CD4-positive, alpha-beta T cell (primary cell): ENCODE data around the gene IFT74. TPM values are rescaled to one million over a fixed set of nuclear protein-coding genes. Genes with fewer than 3 reads are reported as not detected.

Experiments used
- ATAC-seq: fragments of 200-7000 bp; cut with Tn5 transposase; one replicate; pipeline ENCODE4 v1.10.0; 2022; ENCODE audit warnings: mild to moderate bottlenecking; ENCODE audit not compliant: poor library complexity
- CTCF ChIA-PET: fragments of 350-600 bp; sonication (Branson Sonifier 250); formaldehyde crosslinking; loops from one replicate; lab custom pipeline; 2021; ENCODE audit warnings: antibody characterized with exemption, inconsistent platforms; lab: Charles Lee
- POLR2A ChIA-PET: fragments of 350-600 bp; sonication (Branson Sonifier 250); formaldehyde crosslinking; loops from one replicate; lab custom pipeline; 2021; ENCODE audit warnings: antibody characterized with exemption, inconsistent platforms; lab: Charles Lee
- DNase-seq, 14 experiments: peaks; one replicate each; pipeline ENCODE4 v3.0.0-alpha.2; 2013 to 2020; ENCODE audit warnings: mixed read lengths in 2 of 14
- H3K27ac ChIP-seq, 2 donors: one replicate each; pipeline versions ENCODE4 v1.5.1 to v1.7.0; 2013; ENCODE audit warnings: low read length in 2 of 2, low read depth in 1 of 2, mild to moderate bottlenecking in 1 of 2
- H3K27me3 ChIP-seq, 2 experiments: 1 replicate in 1 of 2; 2 replicates in 1 of 2; pipeline versions ENCODE4 v1.6.1 to v1.7.0; 2013; ENCODE audit warnings: low read length in 2 of 2, control low read depth in 1 of 2, mild to moderate bottlenecking in 1 of 2, moderate library complexity in 1 of 2; ENCODE audit not compliant: insufficient read depth in 2 of 2, control insufficient read depth in 1 of 2
- H3K36me3 ChIP-seq: one replicate; pipeline ENCODE4 v1.6.1; 2013; ENCODE audit warnings: low read length, control low read depth; ENCODE audit not compliant: insufficient read depth
- H3K4me1 ChIP-seq: one replicate; pipeline ENCODE4 v1.6.1; 2013; ENCODE audit warnings: low read length, control low read depth; ENCODE audit not compliant: insufficient read depth
- H3K4me3 ChIP-seq: one replicate; pipeline ENCODE4 v1.5.1; 2013; ENCODE audit warnings: mild to moderate bottlenecking, low read length, moderate library complexity
- H3K9me3 ChIP-seq, 2 experiments: 1 replicate in 1 of 2; 2 replicates in 1 of 2; pipeline versions ENCODE4 v1.6.1 to v1.7.0; 2013; ENCODE audit warnings: low read length in 2 of 2, mild to moderate bottlenecking in 2 of 2, control low read depth in 1 of 2, moderate library complexity in 1 of 2; ENCODE audit not compliant: control insufficient read depth in 1 of 2, insufficient read depth in 1 of 2
- H3K27ac Mint-ChIP-seq: one replicate; pipeline ENCODE4 v1.8.0; 2020; ENCODE audit warnings: mixed read lengths
- H3K27me3 Mint-ChIP-seq: one replicate; pipeline ENCODE4 v1.8.0; 2021; ENCODE audit warnings: mixed read lengths
- H3K36me3 Mint-ChIP-seq: one replicate; pipeline ENCODE4 v1.8.0; 2021; ENCODE audit warnings: low read depth, mixed read lengths
- H3K4me1 Mint-ChIP-seq: one replicate; pipeline ENCODE4 v1.8.0; 2021; ENCODE audit warnings: low read depth, mixed read lengths
- H3K4me3 Mint-ChIP-seq: one replicate; pipeline ENCODE4 v1.8.0; 2020; ENCODE audit warnings: mild to moderate bottlenecking, mixed read lengths
- H3K9me3 Mint-ChIP-seq: one replicate; pipeline ENCODE4 v1.8.0; 2020; ENCODE audit warnings: mixed read lengths
- intact Hi-C, 2 experiments: fragments of 100-400 bp; cut with DNase I in 1 of 2; cut with micrococcal nuclease in 1 of 2; formaldehyde crosslinking; loops; one replicate each; pipeline versions ENCODE4 v1.15.1 to v1.9.0; 2023 to 2025; cut with DNase I, micrococcal nuclease
- polyA plus RNA-seq, 2 donors: library from polyadenylated mRNA; unstranded; fragments of 120-200 nt; gene quantifications; one replicate each; pipeline ENCODE4 v1.2.1, GENCODE V29; 2013
- total RNA-seq, 174 experiments: library from RNA in 2 of 174; stranded (reverse) in 2 of 174; gene quantifications; one replicate each; pipeline ENCODE4 v1.2.3 and lab custom pipeline; 2021 to 2026
- TF ChIP-seq, protein P1 (sequence below): fragments of 200-600 bp; IDR thresholded peaks from one replicate; pipeline ENCODE4 v1.8.0; 2022; ENCODE audit warnings: antibody characterized with exemption, mild to moderate bottlenecking

Gene IFT74
- total RNA-seq (1 to 10 TPM; 7.3 to 7.7 TPM), total RNA-seq (lab: John Stamatoyannopoulos, UW) (4.4 to 26.7 (median 18.0) reads per million in 172 experiments)
- polyA plus RNA-seq (2013, experiment 1 of 2) = 7.9 TPM
- 9.9 TPM for polyA plus RNA-seq (2013, experiment 2 of 2)

DNA sequence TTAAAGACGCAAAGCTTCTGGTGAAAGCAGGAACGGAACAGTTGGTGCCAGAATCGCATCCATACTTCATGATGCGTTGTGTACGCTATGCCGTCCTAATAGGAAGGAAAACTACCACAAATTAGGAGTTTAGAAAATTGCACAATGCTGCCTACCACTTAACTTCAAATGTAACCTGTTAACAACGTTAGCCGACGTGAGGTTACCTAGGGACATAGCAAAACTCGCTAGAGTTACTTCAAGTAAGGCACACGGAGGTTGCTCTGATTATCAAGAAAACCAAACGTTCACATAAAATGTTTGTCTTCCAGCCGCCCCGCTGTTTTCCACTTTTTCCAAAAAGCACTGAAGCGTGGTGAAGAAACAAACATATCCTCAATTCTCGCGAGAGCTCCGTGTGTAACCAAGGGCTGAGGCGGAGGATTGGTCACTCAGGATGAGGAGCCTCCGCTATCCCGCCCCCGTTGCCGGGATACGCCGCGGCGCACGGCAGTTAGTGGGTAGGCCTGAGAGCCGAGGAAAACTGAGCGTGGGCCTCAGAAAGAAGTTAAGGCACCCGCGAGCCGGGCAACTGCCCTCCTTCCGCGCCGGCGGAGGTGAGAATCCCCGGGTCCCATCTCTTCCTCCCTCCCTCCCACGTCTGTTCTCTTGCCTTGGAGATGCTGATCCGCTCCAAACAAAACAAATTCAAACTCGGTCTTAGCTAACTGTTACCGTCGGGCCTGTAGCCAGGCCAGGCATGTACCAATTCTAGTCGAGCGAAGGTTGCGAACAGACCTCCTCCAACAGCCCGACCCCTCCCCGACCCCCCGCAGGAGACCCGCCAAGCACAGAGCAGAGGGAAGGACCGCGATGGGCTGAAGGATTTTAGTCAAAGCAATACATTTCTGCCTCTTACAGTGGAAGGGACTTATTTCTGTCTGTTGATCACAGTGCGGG is at the start of gene IFT74:
Gene IFT74 (plus strand): TSS at position 492 of the 939 bp plus-strand sequence. CDS start 5,556 bp downstream, outside the sequence.
- Mint-ChIP-seq H3K4me3 (peak within 1 kb of the TSS; percentile 94), H3K4me1 (peaks cover 33% of the 10 kb centered on the region), H3K36me3 (peaks cover 11% of the 10 kb centered on the region), H3K9me3 (no peaks in the 10 kb centered on the region), H3K27me3 (no peaks in the 10 kb centered on the region), H3K27ac (peak within 1 kb of the TSS; percentile 94)
- peak; percentile 99 for ATAC-seq
- TF ChIP-seq, protein P1, sequence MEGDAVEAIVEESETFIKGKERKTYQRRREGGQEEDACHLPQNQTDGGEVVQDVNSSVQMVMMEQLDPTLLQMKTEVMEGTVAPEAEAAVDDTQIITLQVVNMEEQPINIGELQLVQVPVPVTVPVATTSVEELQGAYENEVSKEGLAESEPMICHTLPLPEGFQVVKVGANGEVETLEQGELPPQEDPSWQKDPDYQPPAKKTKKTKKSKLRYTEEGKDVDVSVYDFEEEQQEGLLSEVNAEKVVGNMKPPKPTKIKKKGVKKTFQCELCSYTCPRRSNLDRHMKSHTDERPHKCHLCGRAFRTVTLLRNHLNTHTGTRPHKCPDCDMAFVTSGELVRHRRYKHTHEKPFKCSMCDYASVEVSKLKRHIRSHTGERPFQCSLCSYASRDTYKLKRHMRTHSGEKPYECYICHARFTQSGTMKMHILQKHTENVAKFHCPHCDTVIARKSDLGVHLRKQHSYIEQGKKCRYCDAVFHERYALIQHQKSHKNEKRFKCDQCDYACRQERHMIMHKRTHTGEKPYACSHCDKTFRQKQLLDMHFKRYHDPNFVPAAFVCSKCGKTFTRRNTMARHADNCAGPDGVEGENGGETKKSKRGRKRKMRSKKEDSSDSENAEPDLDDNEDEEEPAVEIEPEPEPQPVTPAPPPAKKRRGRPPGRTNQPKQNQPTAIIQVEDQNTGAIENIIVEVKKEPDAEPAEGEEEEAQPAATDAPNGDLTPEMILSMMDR = no peak
- POLR2A ChIA-PET = interaction anchor here (0.6 to 2.9 kb wide), 7 partner anchors 9 to 617 kb away, joined by 3 to 49 read pairs (median 6); partner anchors contain the start of genes C9orf72, CAAP1 and PLAA
- H3K27ac ChIP-seq = peak within 1 kb of the TSS; percentile 48 to 73
- CTCF ChIA-PET = interaction anchor here (1.1 to 3.1 kb wide), 2 partner anchors 9 to 64 kb away, joined by 8 to 16 read pairs; partner anchors contain the start of genes CAAP1 and PLAA
- peak within 1 kb of the TSS; percentile 71 for H3K4me3 ChIP-seq
- intact Hi-C loops = loop anchor here (1.0 to 10.0 kb wide), 4 partner anchors 9 to 619 kb away; partner anchors contain the start of genes C9orf72 (in 2 of the 2), PLAA (in 2 of the 2) and CAAP1 (in 1 of the 2)
- H3K36me3 ChIP-seq = no peaks in the 10 kb centered on the region
- DNase-seq = peak; percentile 87 to 98 (median 92)
- H3K9me3 ChIP-seq = no peaks in the 10 kb centered on the region
- no peaks in the 10 kb centered on the region for H3K27me3 ChIP-seq
- peaks cover 15% of the 10 kb centered on the region for H3K4me1 ChIP-seq

DNA sequence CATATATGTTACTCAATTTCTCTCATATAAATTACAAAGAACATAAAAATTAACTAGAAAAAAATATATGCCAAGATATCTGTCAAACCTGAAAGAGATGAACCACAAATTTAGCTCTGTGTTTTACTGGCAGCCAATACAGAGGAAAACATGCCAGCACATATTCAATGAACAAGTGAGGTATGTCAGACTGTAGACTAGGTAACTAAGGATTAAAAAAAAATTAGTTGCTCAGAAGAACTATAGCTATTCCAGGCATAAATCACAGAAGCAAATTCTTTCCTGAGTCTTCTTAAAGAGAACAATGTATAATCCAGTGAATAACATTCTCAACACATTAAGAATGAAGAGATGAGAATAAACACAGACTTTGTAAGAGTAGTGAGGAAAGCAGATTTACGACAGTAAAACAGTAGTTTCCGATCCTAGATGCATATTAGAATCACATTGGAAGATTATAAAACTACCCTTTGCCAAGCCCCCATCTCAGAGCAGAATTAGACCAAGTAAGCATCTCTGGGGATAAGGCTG is 43.0 kb upstream of the IFT74 start:
- H3K27me3 ChIP-seq = no peaks in the 10 kb centered on the region
- no peaks in the 10 kb centered on the region for H3K9me3 Mint-ChIP-seq
- no peak overlapping the region for H3K27ac Mint-ChIP-seq
- no peak for ATAC-seq
- H3K27ac ChIP-seq = no peak overlapping the region
- TF ChIP-seq, protein P1 = no peak
- H3K9me3 ChIP-seq = no peaks in the 10 kb centered on the region
- ChIA-PET POLR2A (interaction anchor here (0.7 kb wide), 1 partner anchor 14 kb away, joined by 3 read pairs; no protein-coding TSS in a partner anchor), CTCF (no interaction called here)
- DNase-seq = no peak
- H3K4me1 ChIP-seq = no peaks in the 10 kb centered on the region
- H3K36me3 Mint-ChIP-seq = peaks cover 70% of the 10 kb centered on the region
- H3K36me3 ChIP-seq = peaks cover 50% of the 10 kb centered on the region
- H3K27me3 Mint-ChIP-seq = no peaks in the 10 kb centered on the region
- no peaks in the 10 kb centered on the region for H3K4me1 Mint-ChIP-seq
- intact Hi-C loops = no loop called here
- H3K4me3 ChIP-seq = no peak overlapping the region
- H3K4me3 Mint-ChIP-seq = no peak overlapping the region

DNA sequence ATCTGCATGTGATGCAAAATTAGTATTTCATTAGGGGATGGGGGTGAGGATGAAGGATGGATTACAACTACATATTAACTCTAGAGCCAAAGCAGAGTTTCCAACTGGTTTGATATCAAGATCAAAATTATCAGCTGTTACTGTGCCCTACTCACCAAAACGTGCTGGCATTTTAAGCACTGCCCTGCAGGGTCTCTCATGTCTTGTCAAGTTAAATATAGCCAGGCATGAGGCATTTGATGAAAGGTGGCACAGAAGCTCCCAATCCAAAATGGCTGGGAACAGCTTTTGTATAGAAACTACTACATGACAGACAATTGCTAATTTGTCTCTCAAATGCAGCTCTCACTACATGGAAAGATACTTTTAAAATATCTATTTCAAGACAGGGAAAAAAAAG is 36.5 kb upstream of the IFT74 start:
- intact Hi-C loops = no loop called here
- DNase-seq (no peak), ATAC-seq (no peak)
- ChIA-PET CTCF (interaction anchor here (1.4 kb wide), 1 partner anchor 28 kb away, joined by 3 read pairs; no protein-coding TSS in a partner anchor), POLR2A (interaction anchor here (0.8 kb wide), 1 partner anchor 36 kb away, joined by 3 read pairs; no protein-coding TSS in a partner anchor)
- no peaks in the 10 kb centered on the region for H3K9me3 ChIP-seq
- Mint-ChIP-seq H3K27me3 (no peaks in the 10 kb centered on the region), H3K36me3 (peaks cover 96% of the 10 kb centered on the region), H3K9me3 (no peaks in the 10 kb centered on the region), H3K27ac (no peak overlapping the region), H3K4me3 (no peak overlapping the region), H3K4me1 (no peaks in the 10 kb centered on the region)
- H3K27me3 ChIP-seq = no peaks in the 10 kb centered on the region
- peaks cover 85% of the 10 kb centered on the region for H3K36me3 ChIP-seq
- TF ChIP-seq, protein P1 = no peak
- H3K4me3 ChIP-seq = no peak overlapping the region
- no peaks in the 10 kb centered on the region for H3K4me1 ChIP-seq
- no peak overlapping the region for H3K27ac ChIP-seq
